Trophoblast cell (in vitro differentiated cells and primary cell): ENCODE results near the gene COL4A4.
A peak's percentile ranks its signal among the peaks of the same experiment; 100 is the strongest.

ENCODE experiments used
- DNase-seq, 2 donors: peaks; one replicate each; pipeline ENCODE4 v3.0.0-alpha.2; 2016
- H2AFZ ChIP-seq: 2 replicates; pipeline ENCODE4 v1.6.1; 2013; ENCODE audit warnings: low read length, moderate library complexity, mild to moderate bottlenecking; ENCODE audit not compliant: insufficient read depth, poor library complexity
- H2AK5ac ChIP-seq: 2 replicates; pipeline ENCODE4 v1.6.1; 2013; ENCODE audit warnings: mild to moderate bottlenecking, low read length
- H2BK120ac ChIP-seq: 2 replicates; pipeline ENCODE4 v1.6.1; 2013; ENCODE audit warnings: low read length, mild to moderate bottlenecking, moderate library complexity; ENCODE audit not compliant: insufficient read depth, poor library complexity
- H2BK12ac ChIP-seq: 2 replicates; pipeline ENCODE4 v1.6.1; 2013; ENCODE audit warnings: mild to moderate bottlenecking, low read length, moderate library complexity
- H2BK5ac ChIP-seq: 2 replicates; pipeline ENCODE4 v1.6.1; 2013; ENCODE audit warnings: low read length, low read depth, moderate library complexity, mild to moderate bottlenecking; ENCODE audit not compliant: poor library complexity
- H3K14ac ChIP-seq: 2 replicates; pipeline ENCODE4 v1.6.1; 2013; ENCODE audit warnings: mild to moderate bottlenecking, low read length
- H3K18ac ChIP-seq: 2 replicates; pipeline ENCODE4 v1.6.1; 2013; ENCODE audit warnings: mild to moderate bottlenecking, low read length
- H3K23ac ChIP-seq: 2 replicates; pipeline ENCODE4 v1.6.1; 2013; ENCODE audit warnings: low read length
- H3K27ac ChIP-seq: 2 replicates; pipeline ENCODE4 v1.5.1; 2013; ENCODE audit warnings: low read depth, mild to moderate bottlenecking, inconsistent platforms, low read length, moderate library complexity
- H3K27me3 ChIP-seq: 2 replicates; pipeline ENCODE4 v1.6.1; 2013; ENCODE audit warnings: inconsistent platforms, mild to moderate bottlenecking, low read length, moderate library complexity; ENCODE audit not compliant: insufficient read depth
- H3K36me3 ChIP-seq, 2 experiments: 1 replicate in 1 of 2; 2 replicates in 1 of 2; pipeline ENCODE4 v1.6.1; 2013; ENCODE audit warnings: low read length in 2 of 2, mild to moderate bottlenecking in 2 of 2, moderate library complexity in 1 of 2; ENCODE audit not compliant: insufficient read depth in 2 of 2, control insufficient read depth in 1 of 2
- H3K4ac ChIP-seq: 2 replicates; pipeline ENCODE4 v1.6.1; 2013; ENCODE audit warnings: low read depth, mild to moderate bottlenecking, low read length, moderate library complexity
- H3K4me1 ChIP-seq, 2 experiments: 1 replicate in 1 of 2; 2 replicates in 1 of 2; pipeline ENCODE4 v1.6.1; 2013; ENCODE audit warnings: low read length in 2 of 2, mild to moderate bottlenecking in 2 of 2, moderate library complexity in 1 of 2; ENCODE audit not compliant: insufficient read depth in 2 of 2, control insufficient read depth in 1 of 2
- H3K4me2 ChIP-seq: 2 replicates; pipeline ENCODE4 v1.6.1; 2013; ENCODE audit warnings: inconsistent platforms, mild to moderate bottlenecking, low read length, moderate library complexity
- H3K4me3 ChIP-seq: 2 replicates; pipeline ENCODE4 v1.5.1; 2013; ENCODE audit warnings: mild to moderate bottlenecking, low read depth, low read length, inconsistent platforms
- H3K79me1 ChIP-seq: one replicate; pipeline ENCODE4 v1.6.1; 2013; ENCODE audit warnings: low read length
- H3K79me2 ChIP-seq: 2 replicates; pipeline ENCODE4 v1.6.1; 2013; ENCODE audit warnings: low read length, mild to moderate bottlenecking; ENCODE audit not compliant: control insufficient read depth, insufficient read depth, poor library complexity
- H3K9ac ChIP-seq: 2 replicates; pipeline ENCODE4 v1.6.1; 2013; ENCODE audit warnings: mild to moderate bottlenecking, low read length
- H3K9me3 ChIP-seq: 2 replicates; pipeline ENCODE4 v1.6.1; 2013; ENCODE audit warnings: low read depth, mild to moderate bottlenecking, control low read depth, inconsistent platforms, low read length; ENCODE audit not compliant: insufficient read depth
- H4K12ac ChIP-seq: 2 replicates; pipeline ENCODE4 v1.6.1; 2013; ENCODE audit warnings: low read depth, mild to moderate bottlenecking, low read length, moderate library complexity
- H4K8ac ChIP-seq: 2 replicates; pipeline ENCODE4 v1.6.1; 2013; ENCODE audit warnings: low read depth, mild to moderate bottlenecking, low read length, moderate library complexity
- H4K91ac ChIP-seq: one replicate; pipeline ENCODE4 v1.6.1; 2013; ENCODE audit warnings: low read depth, mild to moderate bottlenecking, low read length, moderate library complexity
- WGBS: extraction: QIAGEN DNeasy Blood & Tissue Kit; methylation state at CpG from one replicate; pipeline ENCODE4 v1.1.7; 2013; ENCODE audit warnings: missing lambda C conversion rate; ENCODE audit not compliant: insufficient read length, insufficient coverage; ENCODE audit errors: extremely low coverage; 5-methylcytosine and 5-hydroxymethylcytosine counted together

COL4A4 gene

DNA sequence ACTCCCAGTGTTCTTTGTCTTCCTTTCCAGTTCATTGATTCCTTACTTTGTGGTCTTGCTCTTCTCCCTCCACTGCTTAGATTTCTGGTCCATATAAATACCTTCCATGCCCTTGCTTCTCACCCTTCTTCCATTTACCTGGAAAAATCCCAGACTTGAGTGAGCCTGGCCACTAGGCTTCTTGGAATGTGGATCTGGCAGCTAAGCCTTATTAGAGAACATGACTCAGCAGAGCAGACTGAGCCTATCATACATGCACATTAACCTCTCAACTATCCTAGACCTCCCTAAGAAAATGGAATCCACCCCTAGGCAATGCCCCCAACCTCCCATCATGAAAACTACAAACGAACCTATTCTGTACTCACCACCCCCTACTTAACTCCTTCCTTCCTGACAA lies 200.5 kb downstream of the COL4A4 start:
- H3K4me2 ChIP-seq = no peak overlapping the region
- H4K8ac ChIP-seq = peak overlapping the region; percentile 11
- peak overlapping the region; percentile 97 for H2BK120ac ChIP-seq
- WGBS = no CpG with 5 or more reads among the region's 1 CpG
- peaks cover 26% of the 10 kb centered on the region for H3K79me1 ChIP-seq
- H3K9me3 ChIP-seq = no peaks in the 10 kb centered on the region
- H3K36me3 ChIP-seq = no peaks in the 10 kb centered on the region
- H3K27ac ChIP-seq = peak overlapping the region; percentile 95
- H3K79me2 ChIP-seq = peaks cover 6% of the 10 kb centered on the region
- no peak overlapping the region for H2AK5ac ChIP-seq
- no peak overlapping the region for H3K9ac ChIP-seq
- H2BK12ac ChIP-seq = peak overlapping the region; percentile 77
- H3K23ac ChIP-seq = no peak overlapping the region
- H3K4me1 ChIP-seq = peaks cover 7 to 20% of the 10 kb centered on the region in 2 experiments
- peak; percentile 38 to 64 for DNase-seq
- H3K18ac ChIP-seq = no peak overlapping the region
- no peak overlapping the region for H4K12ac ChIP-seq
- H3K4ac ChIP-seq = no peak overlapping the region
- no peaks in the 10 kb centered on the region for H3K27me3 ChIP-seq
- H3K4me3 ChIP-seq = no peak overlapping the region
- peak overlapping the region; percentile 86 for H2BK5ac ChIP-seq
- peak overlapping the region; percentile 28 for H4K91ac ChIP-seq
- no peak overlapping the region for H2AFZ ChIP-seq
- H3K14ac ChIP-seq = peak overlapping the region; percentile 88

DNA sequence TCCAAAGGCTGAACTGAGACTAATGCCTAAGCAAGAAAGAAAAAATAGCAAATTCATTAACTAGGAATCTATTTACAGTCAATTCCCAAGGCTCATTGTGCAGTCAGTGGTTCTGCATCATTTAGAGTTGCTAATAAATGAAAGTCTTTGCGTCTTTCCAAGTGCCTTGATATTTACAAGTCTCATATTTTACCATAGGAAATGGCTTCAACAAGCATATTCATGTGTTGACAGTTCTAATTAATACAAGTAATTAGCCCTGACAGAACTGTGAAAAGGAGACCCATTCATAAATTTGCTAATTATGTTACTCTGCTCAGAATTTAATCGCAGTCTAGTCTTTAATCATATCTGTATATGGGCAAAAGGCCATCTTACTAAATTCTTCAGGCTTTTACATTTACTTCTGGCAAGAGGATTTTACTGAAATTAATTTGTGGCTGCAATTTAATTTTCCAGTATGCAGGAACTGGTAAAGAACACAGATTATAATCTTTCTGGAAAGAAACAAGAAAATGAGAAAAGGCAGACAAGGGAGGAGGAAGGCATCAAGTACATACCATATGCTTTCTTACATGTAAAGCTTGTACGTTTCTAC lies 201.7 kb downstream of the COL4A4 start:
- Histone ChIP-seq H3K14ac (no peak overlapping the region), H4K8ac (no peak overlapping the region), H3K4ac (no peak overlapping the region), H3K36me3 (no peaks in the 10 kb centered on the region), H3K4me3 (no peak overlapping the region), H3K27me3 (no peaks in the 10 kb centered on the region), H2BK5ac (no peak overlapping the region), H3K18ac (no peak overlapping the region), H3K4me2 (no peak overlapping the region), H3K9ac (no peak overlapping the region), H3K79me2 (peaks cover 6% of the 10 kb centered on the region), H3K4me1 (peaks cover 7 to 18% of the 10 kb centered on the region in 2 experiments), H2AK5ac (no peak overlapping the region), H2AFZ (no peak overlapping the region), H4K12ac (no peak overlapping the region), H3K9me3 (no peaks in the 10 kb centered on the region), H3K27ac (no peak overlapping the region), H3K23ac (no peak overlapping the region), H4K91ac (no peak overlapping the region), H3K79me1 (peaks cover 26% of the 10 kb centered on the region), H2BK12ac (no peak overlapping the region), H2BK120ac (no peak overlapping the region)
- DNase-seq = no peak
- no CpG with 5 or more reads among the region's 3 CpGs for WGBS

GRCh38 chr2:226959418-226959817 lies 204.6 kb downstream of the COL4A4 start:
- Histone ChIP-seq H3K4me3 (no peak overlapping the region), H3K4me2 (no peak overlapping the region), H3K14ac (no peak overlapping the region), H2AFZ (no peak overlapping the region), H4K12ac (no peak overlapping the region), H4K91ac (no peak overlapping the region), H3K27ac (no peak overlapping the region), H3K18ac (no peak overlapping the region), H2BK12ac (no peak overlapping the region), H3K79me1 (peaks cover 18% of the 10 kb centered on the region), H3K4ac (no peak overlapping the region), H2BK120ac (no peak overlapping the region), H3K36me3 (no peaks in the 10 kb centered on the region), H2AK5ac (no peak overlapping the region), H3K9me3 (no peaks in the 10 kb centered on the region), H3K9ac (no peak overlapping the region), H3K4me1 (peaks cover 5 to 16% of the 10 kb centered on the region in 2 experiments), H4K8ac (no peak overlapping the region), H2BK5ac (no peak overlapping the region), H3K27me3 (no peaks in the 10 kb centered on the region), H3K23ac (no peak overlapping the region), H3K79me2 (peaks cover 5% of the 10 kb centered on the region)
- no CpG with 5 or more reads among the region's 1 CpG for WGBS
- no peak for DNase-seq

GRCh38 chr2:226956659-226957058 lies 207.3 kb downstream of the COL4A4 start:
- Histone ChIP-seq H3K79me2 (no peaks in the 10 kb centered on the region), H4K91ac (no peak overlapping the region)
- WGBS = no CpG with 5 or more reads among the region's 1 CpG

More at GRCh38 chr2:226956659-226957058, 207.3 kb downstream of the COL4A4 start:
- H3K4me1 ChIP-seq = peaks cover 3 to 8% of the 10 kb centered on the region in 2 experiments
- no peak overlapping the region for H3K14ac ChIP-seq
- no peak overlapping the region for H2AK5ac ChIP-seq
- peaks cover 5% of the 10 kb centered on the region for H3K79me1 ChIP-seq
- H3K36me3 ChIP-seq = no peaks in the 10 kb centered on the region
- H3K4me3 ChIP-seq = no peak overlapping the region
- H3K9me3 ChIP-seq = no peaks in the 10 kb centered on the region
- no peak overlapping the region for H3K9ac ChIP-seq
- H2BK5ac ChIP-seq = no peak overlapping the region
- H3K4ac ChIP-seq = no peak overlapping the region
- H2AFZ ChIP-seq = no peak overlapping the region
- no peak overlapping the region for H2BK120ac ChIP-seq
- no peak overlapping the region for H4K12ac ChIP-seq
- no peak overlapping the region for H3K4me2 ChIP-seq
- peak; percentile 70 to 86 for DNase-seq
- H3K27me3 ChIP-seq = no peaks in the 10 kb centered on the region
- no peak overlapping the region for H4K8ac ChIP-seq
- no peak overlapping the region for H2BK12ac ChIP-seq
- no peak overlapping the region for H3K18ac ChIP-seq
- no peak overlapping the region for H3K27ac ChIP-seq
- no peak overlapping the region for H3K23ac ChIP-seq
